Measurements from ENCODE around the gene USH1C. TPM values are rescaled to one million over a fixed set of nuclear protein-coding genes. Genes with fewer than 3 reads are reported as not detected.

Gene USH1C
- total RNA-seq, 4 donors from 2014 or later = not detected

DNA sequence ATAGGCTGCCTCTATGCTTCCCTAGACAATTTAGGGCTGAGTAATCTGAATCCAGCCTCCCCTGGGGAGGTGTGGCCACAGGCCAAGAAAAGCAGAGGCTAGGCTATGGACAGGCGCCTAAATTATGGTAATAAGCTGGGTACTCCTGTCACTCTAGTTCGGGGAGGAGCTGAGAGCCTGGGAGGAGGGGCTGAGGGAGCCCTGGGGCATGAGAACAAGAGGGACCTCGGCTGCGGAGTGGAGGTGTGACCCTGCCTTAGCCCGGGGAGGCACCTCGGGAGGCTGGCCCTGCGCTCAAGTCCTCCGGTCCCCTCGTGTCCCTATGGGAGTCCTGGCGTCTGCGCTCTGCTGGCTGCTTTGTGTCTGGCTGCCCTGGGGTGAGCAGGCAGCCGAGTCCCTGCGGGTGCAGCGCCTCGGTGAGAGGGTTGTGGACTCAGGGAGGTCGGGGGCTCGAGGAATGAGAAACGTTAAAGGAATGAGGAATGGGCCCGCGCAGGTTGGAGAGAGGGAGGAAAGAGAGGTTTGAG is 2.9 kb upstream of the USH1C start, which contains the start of gene OTOG:
OTOG (plus strand) TSS at position 209 of the 527 bp plus-strand sequence; CDS start at position 323, 114 bp downstream.
- Histone ChIP-seq H3K27me3 (peaks cover 0 to 72% (median 8%) of the 10 kb centered on the region in 4 donors), H3K27ac (replicated peaks in 1 of 4) (no peak within 1 kb of the TSS), H3K4me1 (peaks cover 3 to 9% (median 8%) of the 10 kb centered on the region in 4 donors), H3K9me3 (no peaks in the 10 kb centered on the region), H3K36me3 (no peaks in the 10 kb centered on the region), H3K4me3 (no peak within 1 kb of the TSS)
- WGBS = 16% methylated on average over 20 of the region's 20 CpGs
- no peak for DNase-seq (ENCODE audit: extremely low spot score)
- intact Hi-C loops (cut with DNase I) = no loop called here
- TF ChIP-seq, protein P1, sequence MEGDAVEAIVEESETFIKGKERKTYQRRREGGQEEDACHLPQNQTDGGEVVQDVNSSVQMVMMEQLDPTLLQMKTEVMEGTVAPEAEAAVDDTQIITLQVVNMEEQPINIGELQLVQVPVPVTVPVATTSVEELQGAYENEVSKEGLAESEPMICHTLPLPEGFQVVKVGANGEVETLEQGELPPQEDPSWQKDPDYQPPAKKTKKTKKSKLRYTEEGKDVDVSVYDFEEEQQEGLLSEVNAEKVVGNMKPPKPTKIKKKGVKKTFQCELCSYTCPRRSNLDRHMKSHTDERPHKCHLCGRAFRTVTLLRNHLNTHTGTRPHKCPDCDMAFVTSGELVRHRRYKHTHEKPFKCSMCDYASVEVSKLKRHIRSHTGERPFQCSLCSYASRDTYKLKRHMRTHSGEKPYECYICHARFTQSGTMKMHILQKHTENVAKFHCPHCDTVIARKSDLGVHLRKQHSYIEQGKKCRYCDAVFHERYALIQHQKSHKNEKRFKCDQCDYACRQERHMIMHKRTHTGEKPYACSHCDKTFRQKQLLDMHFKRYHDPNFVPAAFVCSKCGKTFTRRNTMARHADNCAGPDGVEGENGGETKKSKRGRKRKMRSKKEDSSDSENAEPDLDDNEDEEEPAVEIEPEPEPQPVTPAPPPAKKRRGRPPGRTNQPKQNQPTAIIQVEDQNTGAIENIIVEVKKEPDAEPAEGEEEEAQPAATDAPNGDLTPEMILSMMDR (IDR thresholded peaks at IDR 0.05) = no peak
- TF ChIP-seq EP300 (IDR thresholded peaks at IDR 0.05) (no peak), POLR2AphosphoS5 (IDR thresholded peaks at IDR 0.05) (no peak), POLR2A (IDR thresholded peaks at IDR 0.05; ENCODE audit: low read depth) (no peak)

DNA sequence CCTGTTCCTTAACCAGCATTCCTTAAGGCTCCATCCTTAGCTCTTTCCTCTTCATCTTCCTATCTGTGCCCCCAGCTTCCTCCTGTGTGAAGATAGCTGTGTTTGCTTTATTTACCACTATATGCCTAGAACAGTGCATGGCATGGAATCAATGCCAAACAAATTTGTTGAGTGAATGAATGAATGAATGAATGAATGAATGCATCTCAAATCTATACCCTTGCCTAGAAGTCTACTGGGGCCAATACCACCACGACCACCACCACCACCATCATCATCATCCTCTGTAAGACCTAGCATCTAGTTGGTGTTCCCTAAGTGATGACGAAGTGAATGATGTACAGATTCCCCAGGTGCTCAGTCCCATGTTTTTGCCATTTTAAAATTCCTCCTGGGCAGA is 2.0 kb upstream of the USH1C start:
- Histone ChIP-seq H3K4me3 (no peak overlapping the region), H3K27me3 (peaks cover 0 to 69% (median 8%) of the 10 kb centered on the region in 4 donors), H3K36me3 (no peaks in the 10 kb centered on the region), H3K27ac (replicated peaks in 1 of 4) (no peak overlapping the region), H3K9me3 (no peaks in the 10 kb centered on the region), H3K4me1 (peaks cover 3 to 9% (median 8%) of the 10 kb centered on the region in 4 donors)
- WGBS = 80% methylated on average over 2 of the region's 2 CpGs
- no peak for DNase-seq (ENCODE audit: extremely low spot score)
- intact Hi-C loops (cut with DNase I) = no loop called here
- TF ChIP-seq POLR2AphosphoS5 (IDR thresholded peaks at IDR 0.05) (no peak), EP300 (IDR thresholded peaks at IDR 0.05) (no peak), POLR2A (IDR thresholded peaks at IDR 0.05; ENCODE audit: low read depth) (no peak)
- TF ChIP-seq, protein P1 (IDR thresholded peaks at IDR 0.05) = no peak

DNA sequence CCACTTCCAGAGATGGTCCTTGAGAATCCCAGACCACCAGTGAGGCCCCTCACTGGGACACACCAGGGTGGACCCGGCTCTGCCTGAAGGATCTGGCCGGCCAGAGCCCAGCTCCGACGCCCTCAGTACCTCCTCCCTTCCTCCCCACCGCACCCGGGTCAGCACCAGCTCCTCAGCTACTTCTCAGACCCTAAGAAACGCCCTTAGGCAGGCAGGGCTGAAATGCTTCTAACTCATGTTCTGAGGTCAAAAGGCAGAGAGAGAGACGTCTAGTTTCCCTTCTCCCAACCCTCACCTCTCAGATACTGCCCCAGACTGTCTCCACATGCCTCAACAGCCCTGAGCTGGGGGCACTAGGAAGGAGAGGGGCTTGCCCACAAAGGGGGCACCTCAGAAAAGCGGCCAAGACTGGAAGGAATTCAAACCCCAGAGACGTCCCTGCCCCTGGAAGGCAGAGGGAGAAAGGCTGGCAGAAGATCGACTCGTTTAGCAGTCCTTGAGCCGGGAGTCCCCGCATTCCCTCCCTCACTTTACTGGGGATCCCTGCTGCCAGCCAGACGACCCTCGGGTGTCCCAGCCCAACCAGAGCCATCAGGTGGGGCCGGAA is 539 bp downstream of the USH1C start:
- intact Hi-C loops (cut with DNase I) = no loop called here
- H3K27ac ChIP-seq (replicated peaks in 1 of 4) = no peak overlapping the region
- no peak for DNase-seq (ENCODE audit: extremely low spot score)
- no peak for TF ChIP-seq POLR2A (IDR thresholded peaks at IDR 0.05; ENCODE audit: low read depth)
- peaks cover 3 to 9% (median 8%) of the 10 kb centered on the region in 4 donors for H3K4me1 ChIP-seq
- peak overlapping the region in 3 of 4 donors; percentile 12 to 37 (median 18) for H3K4me3 ChIP-seq
- peaks cover 0 to 62% (median 8%) of the 10 kb centered on the region in 4 donors for H3K27me3 ChIP-seq
- H3K36me3 ChIP-seq = no peaks in the 10 kb centered on the region
- H3K9me3 ChIP-seq = no peaks in the 10 kb centered on the region
- 54% methylated on average over 10 of the region's 17 CpGs for WGBS

DNA sequence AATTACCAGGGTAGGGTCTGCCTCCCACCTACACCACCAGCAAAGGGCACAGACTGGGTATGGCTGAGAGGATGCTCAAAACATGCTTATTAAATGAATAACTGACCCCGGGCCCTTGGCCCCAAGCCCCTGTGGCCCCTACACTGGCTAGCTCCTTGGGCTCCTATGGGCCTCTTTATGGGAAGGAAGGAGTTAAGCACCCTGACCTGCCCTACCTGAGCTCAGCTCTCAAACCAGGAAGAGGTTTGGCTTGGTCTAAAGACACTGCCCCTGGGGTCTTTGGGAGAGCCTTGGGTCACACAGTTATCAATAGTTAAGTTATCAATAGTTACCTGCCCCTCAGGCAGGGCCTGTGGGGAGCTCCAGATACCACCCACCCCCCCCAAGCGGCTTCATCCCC is 1.2 kb downstream of the USH1C start:
- Histone ChIP-seq H3K27ac (replicated peaks in 1 of 4) (no peak overlapping the region), H3K36me3 (no peaks in the 10 kb centered on the region), H3K4me1 (peaks cover 3 to 9% (median 8%) of the 10 kb centered on the region in 4 donors), H3K9me3 (no peaks in the 10 kb centered on the region), H3K4me3 (no peak overlapping the region), H3K27me3 (peaks cover 0 to 56% (median 7%) of the 10 kb centered on the region in 4 donors)
- WGBS = 92% methylated on average over 2 of the region's 2 CpGs
- intact Hi-C loops (cut with DNase I) = no loop called here
- no peak for DNase-seq (ENCODE audit: extremely low spot score)
- TF ChIP-seq, protein P1 (IDR thresholded peaks at IDR 0.05) = no peak
- no peak for TF ChIP-seq POLR2A (IDR thresholded peaks at IDR 0.05; ENCODE audit: low read depth)
- TF ChIP-seq POLR2AphosphoS5 (IDR thresholded peaks at IDR 0.05) = no peak
- no peak for TF ChIP-seq EP300 (IDR thresholded peaks at IDR 0.05)

DNA sequence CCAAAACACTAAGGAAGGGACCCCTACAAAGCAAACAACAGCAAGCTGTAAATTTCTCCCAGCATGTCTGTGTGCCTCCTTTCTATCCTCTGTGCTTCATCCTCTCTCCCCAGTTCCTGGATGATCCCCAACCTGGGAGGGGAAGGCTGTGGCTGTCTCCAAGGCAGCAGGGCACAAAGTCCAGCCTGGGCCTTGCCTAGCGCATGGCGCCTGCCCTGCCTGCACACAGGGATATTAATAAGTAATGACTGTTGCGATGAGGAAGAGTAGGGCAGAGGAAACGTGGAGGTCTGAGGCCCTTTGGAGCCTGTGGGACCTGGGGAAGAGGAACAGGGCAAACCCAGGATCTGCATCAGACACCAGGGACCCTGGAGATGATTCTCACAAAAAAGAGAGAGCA is 2.0 kb downstream of the USH1C start:
- no peaks in the 10 kb centered on the region for H3K36me3 ChIP-seq
- no peak overlapping the region for H3K27ac ChIP-seq (replicated peaks in 1 of 4)
- intact Hi-C loops (cut with DNase I) = no loop called here
- H3K27me3 ChIP-seq = peaks cover 0 to 48% (median 3%) of the 10 kb centered on the region in 4 donors
- TF ChIP-seq, protein P1 (IDR thresholded peaks at IDR 0.05) = no peak
- no peak for TF ChIP-seq POLR2A (IDR thresholded peaks at IDR 0.05; ENCODE audit: low read depth)
- TF ChIP-seq EP300 (IDR thresholded peaks at IDR 0.05) = no peak
- no peak for TF ChIP-seq POLR2AphosphoS5 (IDR thresholded peaks at IDR 0.05)
- peaks cover 3 to 9% (median 8%) of the 10 kb centered on the region in 4 donors for H3K4me1 ChIP-seq
- no peak for DNase-seq (ENCODE audit: extremely low spot score)
- no peaks in the 10 kb centered on the region for H3K9me3 ChIP-seq
- no peak overlapping the region for H3K4me3 ChIP-seq
- WGBS = 89% methylated on average over 4 of the region's 4 CpGs
